HG02970 (cell line): Measurements from ENCODE around the gene GNG14.
"Not testable (repeated sequence)": the region's sequence is repeated elsewhere in the genome, so short reads cannot be mapped to it uniquely, and the experiment has no call there.

ENCODE experiments used
- ATAC-seq: cut with Tn5 transposase; IDR thresholded peaks from one replicate; pipeline ENCODE4 v1.9.1; 2021; ENCODE audit warnings: mild to moderate bottlenecking, moderate library complexity, moderate number of reproducible peaks; ENCODE audit not compliant: unreplicated experiment, low FRiP score

GNG14 gene

GRCh38 chr19:12687496-12688196 lies at the start of gene GNG14:
Gene GNG14, plus strand, starts transcription at chr19:12687998. Its CDS starts 51 bp downstream, at chr19:12688049.
- ATAC-seq, result no peak

DNA sequence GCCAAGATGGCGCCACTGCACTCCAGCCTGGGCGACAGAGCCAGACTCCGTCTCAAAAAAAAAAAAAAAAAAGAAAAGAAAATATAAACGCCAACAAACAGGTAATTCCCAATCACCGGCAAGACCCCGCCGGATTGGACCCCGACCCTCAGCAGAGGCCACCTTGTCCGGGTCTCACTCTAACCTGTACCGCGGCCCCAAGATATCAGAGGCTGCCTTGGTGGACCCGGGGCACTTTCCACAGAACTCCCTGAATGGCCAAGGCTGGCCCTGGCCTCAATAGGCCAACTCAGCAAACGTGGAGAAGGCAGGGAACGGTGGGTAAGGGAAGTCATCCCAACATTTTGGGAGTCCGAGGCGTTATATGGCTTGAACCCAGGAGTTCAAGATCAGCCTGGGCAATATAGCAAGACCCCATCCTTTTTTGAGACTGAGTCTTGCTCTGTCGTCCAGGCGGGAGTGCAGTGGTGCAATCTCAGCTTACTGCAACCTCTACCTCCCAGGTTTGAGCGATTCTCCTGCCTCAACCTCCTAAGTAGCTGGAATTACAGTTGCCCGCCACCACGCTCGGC lies 49.1 kb upstream of the GNG14 start:
- ATAC-seq, result no peak

DNA sequence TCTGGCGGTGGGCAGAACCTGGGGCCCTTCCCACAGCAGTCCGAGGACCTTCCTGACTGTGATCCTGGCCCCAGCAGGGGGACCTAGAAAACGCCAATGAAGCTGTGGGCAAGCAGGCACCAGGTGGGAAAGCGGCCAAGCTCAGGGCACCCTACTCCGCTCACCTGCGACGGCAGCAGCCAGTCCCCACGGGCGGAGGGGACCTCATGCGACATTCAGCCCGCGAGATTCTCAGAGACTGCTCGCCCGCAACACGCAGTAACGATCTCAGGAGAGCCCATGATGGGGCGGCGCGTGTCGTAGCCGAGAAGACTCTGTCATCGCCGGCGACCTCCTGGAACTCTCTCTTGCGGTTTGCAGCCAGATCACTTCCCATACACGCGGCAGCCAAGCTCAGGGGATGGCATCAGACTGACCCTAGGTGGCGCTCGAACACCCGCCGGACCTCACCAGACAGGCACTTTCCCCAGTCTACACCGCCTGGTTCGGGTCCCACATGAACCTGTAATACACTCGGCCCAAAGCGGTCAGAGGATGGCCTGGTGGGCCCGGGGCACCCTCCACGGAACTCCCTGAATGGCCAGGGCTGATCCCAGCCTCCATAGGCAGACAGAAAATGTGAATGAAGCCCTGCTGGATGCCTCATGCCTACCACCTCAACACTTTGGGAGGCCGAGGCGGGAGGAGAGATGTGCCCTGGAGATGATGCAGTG lies 47.7 kb upstream of the GNG14 start:
- no peak for ATAC-seq

DNA sequence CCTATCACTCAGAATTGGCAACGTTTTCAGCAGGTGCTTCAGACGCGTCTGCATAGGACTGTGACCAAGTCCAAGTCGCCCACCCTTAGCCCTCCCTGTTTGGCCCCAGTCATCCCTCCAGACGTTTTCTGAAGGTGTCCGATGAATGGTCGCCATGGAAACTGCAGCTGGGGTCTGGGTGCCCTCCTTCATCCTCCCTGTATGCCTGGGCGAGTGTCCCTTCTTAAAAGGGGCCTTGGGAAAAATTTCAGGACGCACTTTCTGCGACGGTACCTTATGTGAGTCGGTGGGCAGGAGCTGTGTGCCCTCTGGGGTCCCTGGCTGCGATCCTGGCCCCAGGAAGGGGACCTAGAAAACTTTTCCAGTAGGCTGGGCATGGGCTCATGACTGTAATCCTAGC lies 46.3 kb upstream of the GNG14 start:
- ATAC-seq, result no peak

- ATAC-seq, result no peak
These were observed 45.3 kb upstream of the GNG14 start for GRCh38 chr19:12642506-12642905.

- not testable (repeated sequence) for ATAC-seq
These were observed 44.1 kb upstream of the GNG14 start for GRCh38 chr19:12643716-12644115.

DNA sequence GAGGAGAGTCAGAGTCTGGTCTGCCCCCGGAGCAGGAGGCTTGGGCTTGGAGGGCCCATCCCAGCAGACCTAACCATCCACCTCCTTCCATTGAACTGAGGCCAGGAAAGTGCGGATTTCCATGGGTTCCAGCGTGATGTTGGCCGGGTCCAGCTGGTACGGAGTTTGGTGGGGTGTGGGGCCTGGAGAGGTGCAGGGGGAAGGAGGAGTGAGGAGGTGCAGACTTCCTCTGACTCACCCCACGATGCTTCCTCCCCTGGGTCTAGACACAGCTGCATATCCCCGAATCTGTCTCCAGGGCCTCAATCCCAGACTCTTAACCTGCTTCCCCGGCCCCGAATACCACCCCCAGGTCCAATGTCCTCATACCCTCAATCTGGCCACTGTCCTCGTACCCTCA lies 41.2 kb upstream of the GNG14 start:
- ATAC-seq, result no peak

DNA sequence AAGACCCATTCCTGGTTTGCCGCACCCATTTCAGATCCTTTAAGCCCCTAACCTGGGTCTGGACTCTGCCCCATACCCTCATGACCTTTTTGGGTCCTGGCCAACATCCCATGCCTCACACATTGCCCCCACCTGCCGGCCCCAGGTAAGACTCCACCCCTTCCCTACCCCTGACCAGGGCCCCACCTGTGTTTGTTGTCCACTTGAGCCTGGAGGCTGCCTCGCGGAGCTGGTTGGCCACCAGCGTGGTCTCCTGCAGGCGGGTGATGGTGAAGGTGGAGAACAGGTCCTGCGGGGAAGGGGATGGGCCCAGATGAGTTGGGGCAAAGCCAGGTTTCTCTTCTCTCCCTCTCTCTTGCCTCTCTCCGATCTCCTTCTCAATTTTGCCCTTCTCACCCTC lies 40.8 kb upstream of the GNG14 start:
- ATAC-seq, result no peak

DNA sequence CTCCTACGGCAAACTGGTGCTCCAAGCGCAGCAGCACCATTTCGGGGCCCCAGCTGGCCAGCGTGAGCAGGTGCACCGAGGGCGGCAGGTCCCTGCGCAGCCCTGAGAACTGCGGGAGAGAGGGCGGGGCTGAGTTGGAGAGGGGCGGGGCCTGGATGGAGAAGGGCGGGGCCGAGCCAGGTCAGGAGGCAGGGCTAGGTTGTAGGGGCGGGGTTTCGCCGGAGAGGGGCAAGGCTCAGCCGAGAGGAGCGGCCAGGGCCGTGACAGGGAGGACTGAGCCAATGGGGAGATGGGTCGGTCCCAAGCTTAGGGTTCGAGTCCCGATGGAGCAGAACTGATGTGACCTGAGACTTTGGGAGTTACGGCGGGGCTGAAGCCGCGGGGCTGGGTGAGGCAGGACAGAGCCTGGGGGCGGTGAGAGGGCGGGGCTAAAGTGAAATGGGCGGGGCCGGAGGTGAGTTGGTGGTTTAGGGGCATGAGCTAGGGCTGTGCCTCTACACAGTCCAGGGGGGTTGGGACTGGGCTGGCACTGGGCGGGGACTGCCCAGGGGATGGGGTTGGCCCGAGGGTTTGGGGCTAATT lies 40.2 kb upstream of the GNG14 start:
- no peak for ATAC-seq

GRCh38 chr19:12648088-12648487 lies 39.7 kb upstream of the GNG14 start:
- no peak for ATAC-seq

DNA sequence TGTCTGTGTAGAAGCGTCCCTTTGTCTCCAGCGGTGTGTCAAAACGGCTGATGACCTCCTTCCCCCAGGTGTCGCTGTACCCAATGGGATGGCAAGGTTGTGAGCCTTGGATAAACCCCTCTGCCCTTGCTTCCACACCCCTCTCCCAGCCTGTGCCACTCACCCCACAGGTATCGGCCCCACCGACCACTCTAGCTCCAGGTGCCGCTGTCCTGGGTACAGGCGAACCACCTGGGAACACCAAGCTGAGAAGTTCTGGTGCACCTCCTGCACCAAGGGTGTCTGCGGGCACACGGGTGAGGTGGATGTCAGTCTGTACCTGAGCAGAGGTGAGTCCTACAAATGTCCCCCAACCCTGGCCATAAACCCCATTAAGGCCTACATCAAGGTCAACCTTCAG lies 37.9 kb upstream of the GNG14 start:
- ATAC-seq, result no peak

DNA sequence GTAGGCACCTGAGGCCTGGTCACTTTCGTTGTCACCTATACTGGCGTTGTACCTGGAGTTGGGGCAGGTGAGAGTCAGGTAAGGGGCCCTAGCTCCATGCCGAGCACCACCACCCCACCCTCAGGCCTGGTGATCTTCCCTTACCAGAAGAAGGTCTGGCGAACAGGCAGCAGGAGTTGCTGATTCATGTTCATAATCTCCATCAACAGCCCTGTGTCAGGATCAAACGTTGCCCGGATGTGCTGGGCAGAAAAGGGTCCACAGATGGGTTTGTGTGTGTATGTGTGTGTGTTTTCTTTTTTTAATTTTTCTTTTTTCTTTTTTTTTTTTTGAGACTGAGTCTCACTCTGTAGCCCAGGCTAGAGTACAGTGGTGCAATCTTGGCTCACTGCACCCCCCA lies 35.6 kb upstream of the GNG14 start:
- no peak for ATAC-seq

DNA sequence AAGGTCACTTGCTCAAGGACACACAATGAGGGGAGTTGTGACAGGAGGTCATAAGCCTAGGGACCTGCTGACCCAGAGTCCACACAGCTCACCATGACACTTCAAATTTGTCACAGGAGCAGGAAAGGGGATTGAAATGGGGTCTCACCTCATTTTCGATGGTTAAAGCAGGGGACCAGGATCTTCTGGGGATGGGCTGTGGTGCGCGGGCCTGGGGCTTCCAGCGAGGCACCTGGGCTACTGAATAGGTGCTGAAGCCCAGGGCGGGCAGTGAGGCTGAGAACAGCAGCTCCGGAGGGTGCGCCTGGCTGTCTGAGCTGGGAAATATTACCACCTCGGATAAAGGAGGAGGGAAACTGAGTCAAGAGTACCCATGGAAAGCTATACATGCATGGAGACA lies 32.3 kb upstream of the GNG14 start:
- ATAC-seq, result no peak

DNA sequence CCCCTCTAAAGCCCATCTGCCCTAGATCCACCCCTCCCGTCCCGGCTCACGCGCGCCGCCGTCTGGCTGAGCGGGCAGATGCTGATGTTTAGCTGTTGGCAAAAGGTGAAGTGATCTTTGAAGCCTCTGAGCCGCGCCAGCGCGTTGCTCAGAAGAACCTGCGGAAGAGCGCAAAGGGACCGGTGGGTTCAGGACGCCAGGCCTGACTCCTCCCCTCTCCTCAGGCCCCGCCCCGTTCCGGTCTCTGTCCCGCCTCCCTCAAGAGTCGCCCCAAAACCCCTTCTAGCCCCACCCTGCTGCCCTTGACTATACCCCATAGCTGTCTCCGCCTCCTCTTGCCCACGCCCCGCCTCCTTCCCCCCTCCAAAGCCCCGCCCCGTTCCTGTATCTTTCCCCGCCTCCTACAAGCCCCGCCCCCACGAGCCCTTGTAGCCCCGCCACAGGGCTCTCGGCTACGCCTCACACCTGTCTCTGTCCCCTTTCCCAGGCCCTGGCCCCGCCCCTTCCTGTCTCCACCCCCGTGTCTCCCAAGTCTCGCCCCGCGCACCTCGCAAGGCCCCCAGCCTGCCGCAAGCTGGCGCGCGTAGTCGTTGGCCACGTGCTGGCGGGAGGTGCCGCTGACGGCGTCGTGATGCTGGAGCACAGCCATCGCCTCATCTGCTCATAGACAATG lies 30.8 kb upstream of the GNG14 start:
- no peak for ATAC-seq

DNA sequence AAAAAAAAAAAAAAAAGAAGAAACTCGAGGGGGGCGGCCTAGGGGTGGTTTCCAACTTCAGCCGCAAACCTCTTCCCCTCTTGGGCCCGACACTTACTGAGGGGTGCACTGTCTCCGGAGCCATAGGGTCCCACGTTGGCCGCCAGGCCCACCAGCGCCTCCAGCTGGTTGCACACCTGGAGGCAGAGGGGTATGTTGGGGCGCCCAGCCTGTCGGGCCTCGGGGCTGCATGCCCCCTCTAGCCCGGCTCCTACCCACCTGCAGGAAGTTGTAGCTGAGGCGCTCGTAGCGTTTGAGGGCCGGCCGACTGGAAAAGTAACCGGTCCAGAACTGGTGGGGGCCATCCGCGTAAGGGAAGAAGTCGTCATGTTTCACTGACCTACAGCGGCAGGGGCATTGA lies 29.8 kb upstream of the GNG14 start:
- no peak for ATAC-seq

GRCh38 chr19:12660980-12661379 lies 26.8 kb upstream of the GNG14 start:
- no peak for ATAC-seq

- ATAC-seq, result no peak
These were observed 23.2 kb upstream of the GNG14 start for GRCh38 chr19:12664406-12665280.

- ATAC-seq, result no peak
These were observed 22.6 kb upstream of the GNG14 start for GRCh38 chr19:12665281-12665573.

GRCh38 chr19:12665671-12666264 lies 22.0 kb upstream of the GNG14 start:
- ATAC-seq, result no peak
